HG03460 (cell line): ENCODE data around the gene A1CF.
"Not testable (repeated sequence)": the region's sequence is repeated elsewhere in the genome, so short reads cannot be mapped to it uniquely, and the experiment has no call there.

Experiments
- ATAC-seq: cut with Tn5 transposase; IDR thresholded peaks from one replicate; pipeline ENCODE4 v1.9.1; 2021; ENCODE audit not compliant: unreplicated experiment

Gene A1CF

GRCh38 chr10:50885097-50885859, at the start of gene A1CF:
TSS of gene A1CF (minus strand) at chr10:50885627. CDS start at chr10:50859940, 25,687 bp downstream.
- ATAC-seq, result no peak

GRCh38 chr10:50931948-50932431, 46.6 kb upstream of the A1CF start:
- ATAC-seq, result no peak

GRCh38 chr10:50929670-50930069, 44.2 kb upstream of the A1CF start:
- no peak for ATAC-seq

- ATAC-seq, result no peak
Observed at GRCh38 chr10:50928190-50928552, 42.7 kb upstream of the A1CF start.

GRCh38 chr10:50927522-50928189, 42.2 kb upstream of the A1CF start:
- ATAC-seq, result no peak

GRCh38 chr10:50923471-50923870, 38.0 kb upstream of the A1CF start:
- ATAC-seq, result not testable (repeated sequence)

GRCh38 chr10:50919010-50919409, 33.6 kb upstream of the A1CF start:
- no peak for ATAC-seq

- no peak for ATAC-seq
Observed at GRCh38 chr10:50918529-50918928, 33.1 kb upstream of the A1CF start.

- no peak for ATAC-seq
Observed at GRCh38 chr10:50917486-50917885, 32.1 kb upstream of the A1CF start.

GRCh38 chr10:50909334-50910014, 24.0 kb upstream of the A1CF start:
- no peak for ATAC-seq

GRCh38 chr10:50908366-50908765, 22.9 kb upstream of the A1CF start:
- ATAC-seq, result no peak

- ATAC-seq, result not testable (repeated sequence)
Observed at GRCh38 chr10:50905797-50906196, 20.4 kb upstream of the A1CF start.

GRCh38 chr10:50896721-50897120, 11.3 kb upstream of the A1CF start:
- no peak for ATAC-seq

- ATAC-seq, result no peak
Observed at GRCh38 chr10:50894312-50894711, 8.9 kb upstream of the A1CF start.

- ATAC-seq, result no peak
Observed at GRCh38 chr10:50892467-50892866, 7.0 kb upstream of the A1CF start.

GRCh38 chr10:50884302-50884701, 1.1 kb downstream of the A1CF start:
- ATAC-seq, result no peak

GRCh38 chr10:50883629-50884028, 1.8 kb downstream of the A1CF start:
- ATAC-seq, result no peak

- no peak for ATAC-seq
Observed at GRCh38 chr10:50882540-50882983, 2.9 kb downstream of the A1CF start.

- ATAC-seq, result not testable (repeated sequence)
Observed at GRCh38 chr10:50881046-50881445, 4.4 kb downstream of the A1CF start.

GRCh38 chr10:50876429-50876828, 9.0 kb downstream of the A1CF start:
- no peak for ATAC-seq

GRCh38 chr10:50874723-50875122, 10.7 kb downstream of the A1CF start:
- no peak for ATAC-seq

GRCh38 chr10:50866317-50866716, 19.1 kb downstream of the A1CF start:
- no peak for ATAC-seq
